Smooth muscle cell of the brain vasculature (primary cell): ENCODE results near the gene TFPT.

Experiments
- DNase-seq: peaks from one replicate; pipeline ENCODE4 v3.0.0-alpha.2; 2012; ENCODE audit warnings: low read depth, low spot score

The TFPT gene

GRCh38 chr19:54149021-54149812 is 33.8 kb upstream of the TFPT start:
- no peak for DNase-seq

- DNase-seq: no peak
Measured at GRCh38 chr19:54148158-54148557, 32.7 kb upstream of the TFPT start.

- no peak for DNase-seq
Measured at GRCh38 chr19:54147676-54148075, 32.2 kb upstream of the TFPT start.

GRCh38 chr19:54145541-54146158 is 30.2 kb upstream of the TFPT start:
- DNase-seq: no peak

- no peak for DNase-seq
Measured at GRCh38 chr19:54142166-54142780, 26.8 kb upstream of the TFPT start.

- no peak for DNase-seq
Measured at GRCh38 chr19:54141356-54141755, 25.9 kb upstream of the TFPT start.

- DNase-seq: no peak
Measured at GRCh38 chr19:54138489-54139256, 23.2 kb upstream of the TFPT start.

- no peak for DNase-seq
Measured at GRCh38 chr19:54137699-54138488, 22.4 kb upstream of the TFPT start, which contains the start of gene CNOT3. Gene CNOT3, plus strand, starts transcription at chr19:54137762. Its CDS starts 5,217 bp downstream, at chr19:54142979.

- DNase-seq: peak; percentile 100
Measured at GRCh38 chr19:54136864-54137698, 21.6 kb upstream of the TFPT start.

- DNase-seq: no peak
Measured at GRCh38 chr19:54136086-54136863, 20.8 kb upstream of the TFPT start.

GRCh38 chr19:54133957-54134590 is 18.6 kb upstream of the TFPT start:
- DNase-seq: no peak

- DNase-seq: no peak
Measured at GRCh38 chr19:54133312-54133956, 18.0 kb upstream of the TFPT start.

- no peak for DNase-seq
Measured at GRCh38 chr19:54129617-54129996, 14.2 kb upstream of the TFPT start.

GRCh38 chr19:54128796-54129616 is 13.5 kb upstream of the TFPT start:
- no peak for DNase-seq

GRCh38 chr19:54128441-54128725 is 12.9 kb upstream of the TFPT start:
- no peak for DNase-seq

GRCh38 chr19:54127688-54128440 is 12.4 kb upstream of the TFPT start:
- DNase-seq: no peak

- no peak for DNase-seq
Measured at GRCh38 chr19:54125713-54126112, 10.3 kb upstream of the TFPT start.
